HG03521 (cell line): ENCODE results near the gene LATS2.

ENCODE experiments used
- ATAC-seq: cut with Tn5 transposase; IDR thresholded peaks from one replicate; pipeline ENCODE4 v1.9.1; 2021; ENCODE audit warnings: mild to moderate bottlenecking, moderate library complexity; ENCODE audit not compliant: unreplicated experiment

Gene LATS2

DNA sequence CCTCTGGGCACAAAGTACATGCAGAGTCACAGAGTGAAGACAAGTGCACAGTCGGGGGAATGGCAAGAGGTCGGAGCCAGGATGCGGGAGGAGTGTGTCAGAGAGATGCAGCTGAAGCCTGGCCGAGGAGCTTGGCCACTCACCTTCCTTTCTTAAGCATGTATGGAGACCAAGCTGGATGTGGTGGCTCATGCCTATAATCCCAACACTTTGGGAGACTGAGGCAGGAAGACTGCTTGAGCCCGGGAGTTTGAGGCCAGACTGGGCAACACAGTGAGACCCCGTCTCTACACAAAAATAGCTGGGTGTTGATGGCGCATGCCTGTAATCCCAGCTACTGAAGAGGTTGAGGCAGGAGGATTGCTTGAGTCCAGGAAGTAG, 67.0 kb downstream of the LATS2 start:
- ATAC-seq: no peak

GRCh38 chr13:20993661-20994440, 67.5 kb downstream of the LATS2 start:
- ATAC-seq: no peak

DNA sequence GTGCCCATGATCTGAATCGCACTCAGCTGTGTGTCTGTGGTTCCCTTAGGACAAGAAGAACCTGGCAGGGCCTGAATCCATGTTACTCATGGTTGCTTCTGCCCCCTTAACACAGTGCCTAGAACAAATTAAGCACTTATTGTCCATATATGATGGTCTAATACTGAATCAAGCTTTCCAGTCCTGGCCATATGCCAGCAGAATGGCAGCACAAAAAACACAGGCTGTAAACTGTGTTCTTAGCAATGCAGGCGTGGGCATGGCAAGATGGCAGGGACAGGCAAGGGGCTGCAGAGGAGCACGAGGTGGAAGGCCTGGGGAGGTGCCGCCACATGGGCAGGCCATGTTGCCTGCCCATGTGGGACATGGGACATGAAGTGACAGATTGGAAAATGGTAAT, 68.2 kb downstream of the LATS2 start:
- no peak for ATAC-seq

DNA sequence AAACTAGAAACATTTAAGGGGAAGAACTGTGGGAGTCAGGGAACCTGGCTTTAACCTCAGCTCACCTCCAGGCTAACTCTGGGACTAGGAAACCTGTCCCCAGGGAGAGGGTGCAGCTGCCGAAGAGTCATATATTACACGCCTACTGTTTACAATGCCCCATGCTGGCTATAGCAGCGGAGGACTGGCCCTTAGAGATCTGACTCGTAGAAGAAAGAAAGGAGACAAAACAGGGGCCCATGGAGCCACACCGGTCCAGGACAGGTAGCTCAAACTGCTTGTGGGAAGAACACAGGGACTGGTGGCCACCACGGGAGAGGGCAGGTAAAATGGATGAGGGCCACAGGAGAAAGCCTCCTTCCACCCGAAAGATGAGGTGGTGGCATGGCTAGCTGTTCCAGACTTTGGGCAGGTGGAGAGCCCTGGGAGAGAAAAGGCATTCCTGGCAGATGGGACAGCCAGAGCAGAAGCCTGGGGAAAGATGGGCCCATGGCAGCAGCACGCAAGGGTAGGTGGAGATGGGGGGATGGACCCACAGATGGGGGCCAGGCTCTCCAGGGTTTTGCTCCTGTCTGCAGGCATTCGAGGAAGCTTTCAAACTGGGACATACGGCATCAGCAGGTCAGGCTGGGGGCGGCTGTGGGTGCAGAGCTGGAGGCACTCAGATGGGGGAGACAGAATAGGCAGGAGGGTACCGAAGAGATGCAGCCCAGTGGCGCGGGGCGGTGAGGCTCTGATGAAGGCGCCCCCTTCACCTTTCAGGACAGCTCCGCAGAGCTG, 69.5 kb downstream of the LATS2 start:
- ATAC-seq: no peak

DNA sequence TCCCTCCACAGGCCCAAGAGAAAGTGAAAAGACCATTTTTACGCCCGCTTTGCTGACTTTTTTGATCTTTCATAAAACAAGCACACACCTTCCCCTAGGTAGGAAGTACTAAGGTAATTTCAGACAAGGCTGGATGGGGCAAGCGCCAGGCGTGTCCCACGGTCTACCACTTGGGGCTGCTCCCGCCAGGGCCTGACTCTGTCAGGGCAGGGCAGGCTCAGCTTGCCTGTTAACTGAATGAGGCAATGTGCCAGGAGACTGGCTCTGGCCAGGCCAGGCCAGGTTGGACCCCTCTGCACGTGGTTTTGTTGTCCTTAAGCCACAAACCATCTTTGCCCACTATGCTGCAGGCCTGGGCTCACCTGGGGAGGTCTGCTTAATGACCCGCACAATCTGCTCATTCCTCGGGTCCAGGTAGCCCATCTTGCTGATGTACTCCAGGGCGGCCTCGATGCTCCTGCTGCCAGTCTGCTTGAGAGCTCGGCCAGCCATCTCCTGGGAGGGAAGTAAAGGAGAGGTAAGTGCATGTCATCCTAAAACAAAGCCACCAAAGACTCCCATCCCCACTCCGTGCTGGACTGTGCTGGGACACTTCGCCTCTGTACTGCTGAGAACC, 70.4 kb downstream of the LATS2 start:
- ATAC-seq: no peak

DNA sequence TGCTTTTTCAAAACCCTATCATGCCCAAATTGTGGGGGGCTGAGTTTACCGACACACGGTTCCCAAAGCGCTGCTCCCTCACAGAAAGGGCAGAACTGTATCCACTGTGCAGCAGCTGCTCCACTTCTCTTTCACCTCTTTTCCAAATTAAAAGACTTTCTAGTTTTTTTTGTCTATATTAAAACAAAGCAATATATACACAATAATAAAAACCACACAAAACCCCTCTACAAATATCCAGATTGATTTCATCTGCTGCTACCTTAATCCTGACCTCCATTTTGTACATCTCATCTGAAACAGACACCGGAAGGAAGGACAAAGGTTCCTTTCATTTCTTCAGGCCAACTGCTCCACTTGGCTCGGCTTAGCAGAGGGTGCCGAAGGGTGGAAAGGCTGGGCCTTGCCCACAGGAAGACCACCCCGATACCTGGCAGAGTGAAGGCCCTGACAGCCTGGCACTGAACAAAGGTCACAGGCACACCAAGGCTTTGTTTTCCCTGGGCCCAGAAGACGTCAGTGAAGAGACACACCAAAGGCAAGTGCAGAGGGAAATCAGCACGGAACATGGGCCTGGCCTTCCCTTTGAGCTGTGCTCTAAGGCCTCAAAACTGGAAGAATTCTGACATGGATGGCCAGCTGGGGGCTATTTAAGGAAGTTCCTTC, 71.6 kb downstream of the LATS2 start:
- no peak for ATAC-seq

- ATAC-seq: no peak
These were observed 72.3 kb downstream of the LATS2 start for GRCh38 chr13:20988909-20989655.

DNA sequence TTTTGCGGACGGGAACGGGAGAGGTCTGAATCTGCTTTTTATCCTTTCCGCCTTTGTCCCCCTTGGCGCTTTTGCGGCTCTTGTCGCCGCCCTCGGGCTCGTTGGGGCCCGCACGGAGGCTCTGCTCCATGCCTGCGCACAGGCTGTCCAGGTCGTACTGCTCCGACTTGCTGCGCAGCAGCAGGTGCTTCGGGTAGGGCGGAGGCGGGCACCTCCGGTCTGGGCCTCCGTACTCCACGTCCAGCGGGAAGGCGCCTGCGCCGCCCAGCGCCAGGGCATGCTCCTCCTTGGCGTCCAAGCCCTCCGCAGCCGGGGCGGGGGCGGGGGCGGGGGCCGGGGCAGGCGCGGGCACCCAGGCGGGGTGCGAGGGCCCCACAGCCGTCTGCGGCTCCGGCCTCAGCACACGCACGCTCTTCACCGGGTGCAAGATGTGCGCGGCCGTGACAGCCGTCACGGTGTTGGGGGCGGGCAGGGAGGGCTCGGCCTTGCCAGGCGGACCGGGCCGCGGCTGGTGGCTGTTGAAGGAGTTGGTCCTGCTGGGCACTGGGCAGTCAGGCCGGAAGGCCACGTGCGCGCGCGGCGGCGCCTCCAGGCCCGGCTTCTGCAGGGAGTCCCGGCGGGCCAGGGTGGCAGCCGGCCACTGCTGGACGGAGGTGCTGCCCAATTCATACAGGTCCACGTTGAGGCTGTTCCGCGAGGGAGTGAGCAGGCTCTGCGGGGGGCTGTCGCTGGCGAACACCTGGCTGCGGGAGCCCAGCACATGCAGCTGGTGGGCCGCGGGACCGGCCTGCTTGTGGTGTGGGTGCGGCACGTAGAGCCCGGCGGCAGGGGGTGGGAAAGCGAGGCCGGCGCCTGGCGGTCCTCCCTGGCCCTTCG, 73.1 kb downstream of the LATS2 start:
- ATAC-seq: no peak

GRCh38 chr13:20987599-20987998, 73.8 kb downstream of the LATS2 start:
- no peak for ATAC-seq

- no peak for ATAC-seq
These were observed 76.5 kb downstream of the LATS2 start for GRCh38 chr13:20984879-20985278.

GRCh38 chr13:20983386-20983785, 78.0 kb downstream of the LATS2 start:
- ATAC-seq: no peak

DNA sequence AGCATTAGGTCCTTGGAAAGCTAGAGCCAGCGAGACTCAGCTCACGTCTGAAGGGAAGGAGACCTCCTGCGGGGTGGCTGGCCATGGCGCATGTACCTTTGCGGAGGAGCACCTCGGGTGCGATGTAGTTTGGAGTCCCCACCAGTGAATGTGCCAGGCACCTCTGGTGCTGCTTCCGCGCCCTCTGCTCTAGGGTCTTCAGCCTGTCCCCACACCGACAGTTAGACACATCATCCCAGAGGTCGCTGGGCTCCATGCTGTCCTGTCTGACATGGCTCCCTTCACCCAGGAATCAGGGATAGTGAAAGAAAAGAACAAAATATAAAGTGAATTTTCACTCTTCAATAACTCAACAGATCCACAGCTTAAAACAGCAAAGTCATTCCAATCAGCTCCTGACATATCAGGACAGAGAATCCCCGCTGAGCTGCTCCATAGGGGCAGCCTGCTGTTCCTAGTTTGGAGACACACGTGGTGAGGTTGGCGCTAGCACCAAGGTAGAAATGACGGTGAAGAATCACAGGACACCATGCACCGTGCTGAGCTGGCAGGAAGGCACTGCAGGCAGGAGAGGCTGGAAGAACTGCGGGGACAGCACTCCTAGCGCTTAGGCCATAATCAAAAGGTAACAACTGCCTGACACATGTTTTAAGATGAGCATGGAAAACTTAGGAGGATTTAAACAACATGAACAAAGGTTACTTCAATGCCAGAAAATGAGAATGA, 79.9 kb downstream of the LATS2 start:
- no peak for ATAC-seq

DNA sequence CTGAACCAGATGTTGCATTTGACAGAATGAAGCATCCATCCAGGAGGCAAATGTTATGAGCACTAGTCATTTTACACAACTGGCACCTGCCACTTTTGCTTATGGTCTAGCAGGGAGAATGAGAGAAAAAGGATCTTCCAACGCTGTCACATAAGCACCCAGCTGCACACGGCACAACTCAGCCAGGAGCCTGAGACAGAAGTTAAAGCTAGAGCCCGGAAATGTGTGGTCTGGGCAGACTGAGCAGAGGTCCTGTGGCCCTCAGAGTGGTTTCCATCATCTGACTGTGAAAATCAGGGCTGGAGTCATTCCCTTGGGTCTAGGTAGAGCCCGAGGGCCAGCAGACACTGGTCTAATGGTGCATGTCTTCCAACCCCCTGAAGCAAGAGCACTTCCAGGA, 80.5 kb downstream of the LATS2 start:
- ATAC-seq: no peak

GRCh38 chr13:20980430-20980829, 81.0 kb downstream of the LATS2 start:
- no peak for ATAC-seq

GRCh38 chr13:20977394-20977793, 84.0 kb downstream of the LATS2 start:
- no peak for ATAC-seq

- no peak for ATAC-seq
These were observed 86.3 kb downstream of the LATS2 start for GRCh38 chr13:20974981-20975585.

DNA sequence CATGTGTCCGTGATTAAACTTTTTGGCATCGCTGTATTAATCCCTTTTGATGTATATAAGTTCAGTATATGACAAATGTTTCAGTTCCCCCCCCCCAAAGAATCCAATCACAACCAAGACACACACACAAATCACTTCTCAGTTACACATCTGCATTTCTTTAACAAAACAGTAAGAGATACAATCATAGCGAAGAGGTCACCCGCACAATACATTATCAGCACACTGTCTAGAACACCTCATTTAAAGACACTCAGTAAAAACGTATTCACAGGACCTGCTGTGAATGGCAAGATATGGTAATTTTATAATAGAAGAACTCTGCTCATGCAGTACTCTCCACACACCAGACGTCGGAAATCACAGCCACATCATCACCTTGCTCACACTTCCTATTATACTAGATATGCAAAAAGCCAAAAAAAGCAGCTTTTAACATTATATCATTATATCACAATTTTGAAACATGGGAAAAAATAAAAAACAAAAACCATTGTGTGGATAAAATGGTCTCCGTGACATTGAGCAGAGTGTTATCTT, 87.4 kb downstream of the LATS2 start:
- no peak for ATAC-seq

DNA sequence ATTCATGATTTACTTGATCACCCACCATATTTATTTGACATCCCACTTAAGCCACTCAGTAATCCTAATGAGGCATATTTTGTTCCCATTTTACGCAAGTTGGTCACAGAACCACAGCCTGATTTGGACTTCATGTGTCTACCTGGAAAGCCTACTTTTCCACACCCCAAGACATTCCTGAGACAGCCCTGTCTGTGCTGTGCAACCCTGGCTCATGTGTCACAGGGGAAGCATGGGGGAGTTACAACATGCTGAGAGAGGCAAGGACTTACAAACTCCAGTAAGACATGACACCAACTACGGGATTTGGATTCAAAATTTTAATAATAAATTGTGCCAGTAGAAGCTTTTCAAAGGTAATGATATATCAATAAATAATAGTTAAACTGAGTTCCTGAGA, 88.7 kb downstream of the LATS2 start:
- no peak for ATAC-seq
